Neural cell (in vitro differentiated cells): ENCODE results near the gene RPL21.

ENCODE experiments used
- CTCF ChIP-seq: fragments of 450-650 bp; IDR thresholded peaks from 2 replicates; pipeline ENCODE4 v1.5.1; 2014; ENCODE audit warnings: antibody characterized with exemption, mild to moderate bottlenecking, moderate library complexity; ENCODE audit not compliant: poor library complexity, severe bottlenecking
- EP300 ChIP-seq: fragments of 450-650 bp; conservative IDR thresholded peaks from 2 replicates; pipeline ENCODE4 v1.6.1; 2014; ENCODE audit warnings: antibody characterized with exemption, mild to moderate bottlenecking, moderate library complexity; ENCODE audit not compliant: poor library complexity, severe bottlenecking
- EZH2 ChIP-seq: fragments of 200-600, 300-800 bp; shearing (Covaris generic), sonication (generic); IDR thresholded peaks from 2 replicates; pipeline ENCODE4 v1.6.1; 2014; ENCODE audit warnings: antibody characterized with exemption, low read length, borderline replicate concordance, mild to moderate bottlenecking; ENCODE audit not compliant: insufficient read depth, poor library complexity, severe bottlenecking
- MXI1 ChIP-seq: fragments of 450-650 bp; conservative IDR thresholded peaks from 2 replicates; pipeline ENCODE4 v1.6.1; 2014; ENCODE audit warnings: antibody characterized with exemption, mild to moderate bottlenecking; ENCODE audit not compliant: poor library complexity, severe bottlenecking
- POLR2AphosphoS5 ChIP-seq: IDR thresholded peaks from 2 replicates; pipeline ENCODE4 v1.6.1; 2012
- RAD21 ChIP-seq: fragments of 450-650 bp; conservative IDR thresholded peaks from 2 replicates; pipeline ENCODE4 v1.6.1; 2014; ENCODE audit warnings: antibody characterized with exemption, mild to moderate bottlenecking, moderate library complexity
- REST ChIP-seq: IDR thresholded peaks from 2 replicates; pipeline ENCODE4 v1.6.1; 2012; ENCODE audit warnings: borderline replicate concordance
- TAF1 ChIP-seq: IDR thresholded peaks from 2 replicates; pipeline ENCODE4 v1.6.1; 2012; ENCODE audit warnings: low read depth

GRCh38 chr13:27208514-27208913 is 42.8 kb upstream of the RPL21 start:
- TF ChIP-seq POLR2AphosphoS5 (no peak), CTCF (no peak), EZH2 (no peak), REST (no peak), MXI1 (no peak), RAD21 (no peak), EP300 (no peak), TAF1 (no peak)
